GM19455 (cell line): ENCODE data around the gene TMIE.

Experiments used
- ATAC-seq: cut with Tn5 transposase; IDR thresholded peaks from one replicate; pipeline ENCODE4 v1.9.1; 2021; ENCODE audit not compliant: unreplicated experiment

TMIE gene

GRCh38 chr3:46706771-46707582, 5.8 kb downstream of the TMIE start:
- no peak for ATAC-seq

DNA sequence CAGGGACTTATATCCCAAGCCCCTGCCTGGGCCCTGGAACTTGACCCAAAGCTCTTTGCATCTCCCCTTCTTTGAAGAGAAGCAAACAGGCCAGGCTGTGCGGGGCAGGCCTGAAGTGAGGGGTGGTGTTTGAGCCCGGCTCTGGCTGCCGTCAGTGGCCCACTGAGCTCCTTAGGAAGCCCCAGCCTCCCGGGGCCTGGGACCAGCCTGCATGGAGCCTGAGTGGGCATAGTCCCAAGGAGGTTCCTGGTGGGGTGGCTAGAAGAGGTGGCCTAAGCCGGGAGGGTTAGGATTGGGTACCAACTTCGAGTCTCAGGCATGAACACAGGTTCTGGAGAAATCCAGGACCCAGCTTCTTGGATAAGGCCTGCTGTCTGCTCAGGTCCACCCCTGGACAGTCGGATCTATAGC, 6.4 kb downstream of the TMIE start:
- ATAC-seq, result no peak

- ATAC-seq, result no peak
Observed at GRCh38 chr3:46708401-46709156, 7.4 kb downstream of the TMIE start.

GRCh38 chr3:46709157-46709654, 8.0 kb downstream of the TMIE start:
- no peak for ATAC-seq

DNA sequence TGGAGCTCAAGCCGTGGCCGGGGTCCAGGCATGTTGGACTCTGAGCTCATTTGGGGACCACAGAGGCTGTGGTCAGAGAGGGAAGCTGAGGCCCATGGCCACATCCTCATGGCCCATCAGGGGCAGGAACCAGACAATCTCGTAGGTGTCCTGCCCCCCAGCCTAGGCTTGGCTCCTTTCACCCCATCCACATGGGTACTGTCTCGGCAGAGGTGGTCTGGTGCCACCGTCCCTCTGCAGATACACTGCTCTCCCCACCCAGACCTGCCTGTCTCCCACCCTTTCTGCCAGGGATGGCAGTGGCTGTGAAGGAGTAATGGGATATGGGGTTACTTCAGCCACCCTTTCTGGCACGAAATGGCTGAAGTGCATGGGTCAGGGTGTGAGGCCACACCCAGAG, 8.5 kb downstream of the TMIE start:
- ATAC-seq, result no peak

DNA sequence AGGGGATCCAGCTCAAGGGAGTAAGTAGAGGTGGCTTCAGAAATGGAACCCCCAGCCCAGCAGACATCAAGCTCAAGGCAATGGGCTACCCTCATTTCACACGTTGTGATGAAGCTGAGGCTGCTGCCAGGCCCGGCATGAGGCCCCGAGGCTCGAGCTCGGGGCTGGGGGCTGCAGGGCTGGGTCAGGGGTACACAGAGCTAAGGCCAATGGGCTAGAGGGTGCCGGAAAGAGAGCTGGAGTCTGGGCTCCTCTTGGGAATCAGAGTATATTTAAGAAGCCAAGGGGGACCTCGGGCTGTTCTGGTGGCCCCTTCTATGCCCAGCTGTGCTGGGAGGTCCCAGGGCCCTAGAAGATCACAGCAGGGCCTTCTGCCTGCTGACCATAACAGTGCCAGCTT, 9.0 kb downstream of the TMIE start:
- ATAC-seq, result no peak

- no peak for ATAC-seq
Observed at GRCh38 chr3:46710671-46711295, 9.6 kb downstream of the TMIE start.

DNA sequence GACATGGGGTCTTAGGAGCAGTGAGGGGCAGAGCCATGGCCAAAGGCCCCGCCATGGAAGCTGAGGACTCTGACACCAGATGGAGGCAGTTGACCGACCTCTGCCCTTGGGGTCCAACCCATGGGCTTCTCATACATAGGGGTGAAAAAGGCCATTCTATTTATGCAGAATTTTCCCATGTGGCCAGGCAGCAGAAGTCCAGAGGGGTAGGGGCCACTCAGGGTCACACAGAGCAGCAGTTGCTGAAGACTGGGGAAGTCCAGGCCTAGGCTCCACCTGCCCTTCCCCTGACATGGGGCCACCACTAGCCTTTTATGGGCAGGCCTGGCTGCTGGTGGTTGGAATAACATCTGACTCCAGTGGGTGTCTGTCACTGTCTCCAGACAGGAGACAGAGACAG, 10.1 kb downstream of the TMIE start:
- ATAC-seq, result no peak

DNA sequence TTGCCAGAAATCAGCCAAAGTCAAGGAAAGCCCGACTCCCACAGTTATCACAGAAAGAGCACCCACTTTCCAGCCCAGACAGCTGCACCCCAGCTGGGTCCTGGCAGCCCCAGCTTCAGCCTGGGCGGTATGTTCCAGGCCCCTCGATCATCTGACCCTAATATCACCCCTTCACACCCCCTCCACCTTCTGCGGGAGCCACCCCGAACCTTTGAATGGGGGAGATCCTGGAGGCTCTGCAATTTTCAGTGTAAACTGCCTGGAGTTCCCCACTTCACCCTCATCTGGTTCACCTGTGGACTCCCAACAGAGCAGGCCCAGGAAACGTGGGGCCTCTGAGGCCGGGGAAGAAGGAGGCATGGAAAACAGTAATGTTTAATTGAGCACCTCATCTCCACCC, 10.6 kb downstream of the TMIE start:
- no peak for ATAC-seq

DNA sequence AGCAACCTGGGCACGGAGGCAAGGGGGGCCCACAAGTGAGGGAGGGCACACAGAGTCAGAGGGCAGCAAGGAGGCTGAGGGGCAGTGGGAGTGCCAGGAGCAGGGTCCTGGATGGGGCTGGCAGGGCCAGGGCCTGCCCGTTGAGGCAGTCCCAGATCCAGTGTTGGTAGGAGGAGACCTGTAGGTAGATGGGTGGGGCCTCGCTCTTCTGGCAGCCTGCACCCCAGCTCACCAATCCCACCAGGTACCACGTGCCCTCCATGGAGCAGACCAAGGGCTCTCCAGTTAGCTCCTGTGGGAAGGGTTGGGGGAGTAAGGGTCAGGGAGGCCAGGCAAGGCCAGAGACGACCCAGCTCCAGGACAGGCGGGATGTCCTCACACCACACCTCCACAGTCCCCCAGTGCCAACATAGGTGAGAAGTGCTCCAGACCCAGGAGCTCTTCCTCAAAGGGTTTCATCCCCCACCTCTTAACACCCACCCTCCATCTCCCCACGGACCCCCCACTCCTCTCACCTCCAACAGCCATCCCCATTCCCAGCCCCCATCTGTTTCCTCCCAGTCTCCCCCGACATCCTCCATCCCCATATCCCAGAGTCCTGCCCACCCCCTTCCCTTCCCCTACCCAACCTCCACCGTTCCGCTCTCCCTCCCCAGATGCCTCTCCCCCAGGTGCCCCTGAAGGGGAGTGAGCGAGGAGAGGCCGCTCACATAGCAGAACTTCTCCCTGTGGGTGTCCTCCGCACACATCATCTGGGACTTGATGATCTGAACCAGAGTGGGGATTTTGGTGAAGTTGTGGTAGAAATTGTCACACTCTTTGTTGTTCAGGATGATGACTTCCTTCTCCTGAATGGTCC, 11.2 kb downstream of the TMIE start:
- ATAC-seq, result no peak

DNA sequence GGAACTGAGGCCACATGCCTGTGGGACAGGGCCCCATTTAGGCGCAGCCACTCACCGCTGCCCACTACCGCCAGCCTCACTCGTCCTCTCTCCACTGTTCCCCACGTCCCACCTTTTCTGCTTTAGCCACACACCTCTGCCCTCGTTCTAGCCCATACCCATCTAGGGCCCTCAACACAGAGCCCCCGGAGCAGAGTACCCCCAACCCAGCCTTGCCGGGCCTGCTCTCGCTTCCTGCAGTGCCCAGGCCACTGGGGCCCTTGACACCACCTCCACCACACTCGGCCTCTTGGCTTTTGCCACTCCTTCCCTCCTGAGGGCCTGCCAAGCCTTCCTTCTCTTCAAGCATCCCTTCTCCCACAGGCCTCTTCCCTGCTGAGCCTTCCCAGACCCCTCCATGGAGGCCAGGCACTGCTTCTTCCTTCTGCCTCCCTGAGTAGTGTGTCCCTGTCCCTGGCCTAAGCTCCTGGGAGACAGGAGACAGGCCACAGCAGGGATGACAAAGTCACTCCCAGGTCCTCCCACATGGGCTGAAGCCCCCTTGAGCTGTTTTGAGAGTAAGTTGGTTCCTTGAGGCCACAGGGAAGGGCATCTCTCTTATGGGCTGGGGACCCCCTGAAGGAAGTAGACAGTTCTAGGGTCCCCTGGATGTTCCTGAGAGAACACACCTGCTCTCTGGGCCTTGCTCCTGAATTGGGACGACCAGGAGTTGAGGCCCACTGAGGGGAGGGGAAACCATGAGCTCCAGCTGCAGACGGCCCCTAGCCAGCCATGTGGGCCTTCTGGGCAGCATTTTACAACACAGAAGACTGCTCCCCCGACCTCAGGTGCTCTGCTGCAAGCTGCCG, 12.1 kb downstream of the TMIE start:
- ATAC-seq, result no peak

DNA sequence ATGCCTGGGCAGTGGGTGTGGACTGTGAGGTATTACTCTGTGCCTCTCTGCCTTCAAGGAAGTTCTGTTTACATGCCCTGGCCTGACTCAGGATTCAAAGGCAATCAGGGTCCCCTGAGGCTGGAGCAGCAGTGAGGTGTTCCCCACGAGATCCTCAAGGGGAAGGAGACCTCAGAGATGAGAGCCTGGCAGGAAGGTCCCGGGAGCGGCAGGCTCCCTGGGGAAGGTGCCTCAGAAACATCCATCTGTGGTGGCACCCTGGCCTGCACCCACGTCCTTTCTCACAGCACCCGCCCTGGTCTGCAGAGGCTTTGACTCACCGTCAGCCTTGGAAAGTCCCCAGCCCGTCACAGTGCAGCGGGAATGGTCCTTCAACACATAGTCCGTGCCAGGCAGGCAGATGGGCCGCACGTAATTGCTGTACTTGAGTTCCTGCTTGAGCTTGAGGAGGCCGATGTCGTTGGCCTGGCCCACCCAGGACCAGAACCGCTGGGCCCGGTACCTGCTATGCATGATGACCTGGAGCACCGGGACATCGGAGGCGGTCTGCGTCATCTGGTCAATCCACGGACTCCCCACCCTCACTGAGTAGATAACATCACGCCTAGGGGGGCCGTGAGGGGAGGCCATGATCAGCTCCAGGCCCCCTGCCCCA, 12.8 kb downstream of the TMIE start:
- ATAC-seq, result no peak

DNA sequence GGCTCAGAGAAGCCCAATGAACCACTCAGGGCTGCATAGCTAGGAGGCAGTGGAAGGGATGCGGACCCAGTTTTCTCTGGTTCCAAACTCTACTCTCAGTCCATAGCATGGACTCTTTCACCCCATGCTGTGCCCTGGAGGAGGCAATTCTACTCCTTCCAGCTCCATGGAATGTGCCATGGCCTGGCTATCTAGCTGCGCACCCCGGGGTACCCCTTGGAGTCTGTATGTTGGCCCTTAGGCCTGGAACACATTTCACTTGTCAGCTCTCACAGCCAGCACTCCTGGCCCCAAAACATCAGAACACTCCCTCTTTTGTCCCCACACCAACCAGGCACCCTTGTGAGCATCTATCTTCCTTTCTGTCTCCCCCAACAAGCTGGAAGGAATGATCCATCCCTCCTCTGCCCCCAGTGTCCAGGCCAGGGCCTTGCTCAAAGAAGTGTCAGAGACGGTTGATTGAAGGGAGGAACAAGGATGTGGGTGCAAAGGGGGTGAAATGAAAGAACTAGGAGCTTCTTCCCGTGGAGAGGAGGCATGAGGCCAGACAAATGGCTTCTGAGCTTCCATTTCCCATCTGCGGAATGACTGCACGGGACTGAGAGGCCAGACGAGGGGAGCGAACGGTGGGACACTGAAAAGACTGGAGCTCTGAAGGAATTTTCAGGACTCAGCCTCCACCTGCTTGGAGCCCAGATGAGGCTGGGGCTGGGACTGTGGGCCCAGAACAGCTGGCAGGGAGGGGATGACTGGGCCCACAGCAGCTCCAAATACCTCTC, 13.7 kb downstream of the TMIE start:
- no peak for ATAC-seq

- ATAC-seq, result no peak
Observed at GRCh38 chr3:46715507-46716175, 14.4 kb downstream of the TMIE start.

DNA sequence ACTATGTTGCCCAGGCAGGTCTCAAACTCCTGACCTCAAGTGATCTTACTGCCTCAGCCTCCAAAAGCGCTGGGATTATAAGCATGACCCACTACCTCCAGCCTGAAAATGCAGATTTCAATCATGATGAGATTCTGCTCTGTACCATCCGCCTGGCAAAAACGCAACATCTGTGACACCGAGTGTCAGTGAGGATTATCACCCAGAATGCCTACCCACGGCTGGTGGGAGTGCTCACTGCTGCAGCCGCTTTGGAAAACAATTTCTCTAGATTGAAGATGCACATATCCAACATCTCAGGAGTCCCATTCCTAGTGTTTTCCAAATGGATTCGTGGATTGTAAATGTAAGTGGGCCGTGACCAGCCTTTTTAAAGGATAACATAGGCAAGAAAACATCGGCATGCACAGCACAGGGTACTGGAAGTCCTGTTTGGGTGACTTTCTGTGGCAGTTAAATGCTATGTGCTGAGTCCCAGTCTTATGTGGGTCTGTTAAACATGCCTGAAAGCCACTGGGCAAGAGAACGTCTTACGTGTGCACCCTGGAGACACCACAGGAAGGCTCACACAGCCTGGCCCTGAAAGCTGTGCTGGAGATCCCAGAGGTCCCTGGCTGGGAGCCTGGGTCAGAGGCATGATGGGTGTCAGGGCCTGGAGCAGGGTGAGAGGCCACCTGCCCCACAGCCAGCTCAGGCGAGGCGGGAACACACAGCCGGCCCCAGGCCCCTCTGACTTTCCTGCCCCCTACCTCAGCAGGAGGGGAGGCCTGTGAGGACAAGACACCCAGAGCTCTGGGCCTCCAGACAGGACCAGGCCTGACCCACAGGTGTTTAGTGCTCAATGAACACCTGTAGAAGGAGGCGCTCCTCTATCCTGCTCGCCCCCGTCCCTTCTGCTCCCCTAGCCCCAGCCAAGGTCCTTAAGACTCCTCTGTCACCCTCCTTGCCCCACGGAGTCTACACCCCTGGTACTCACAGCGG, 15.6 kb downstream of the TMIE start:
- no peak for ATAC-seq

DNA sequence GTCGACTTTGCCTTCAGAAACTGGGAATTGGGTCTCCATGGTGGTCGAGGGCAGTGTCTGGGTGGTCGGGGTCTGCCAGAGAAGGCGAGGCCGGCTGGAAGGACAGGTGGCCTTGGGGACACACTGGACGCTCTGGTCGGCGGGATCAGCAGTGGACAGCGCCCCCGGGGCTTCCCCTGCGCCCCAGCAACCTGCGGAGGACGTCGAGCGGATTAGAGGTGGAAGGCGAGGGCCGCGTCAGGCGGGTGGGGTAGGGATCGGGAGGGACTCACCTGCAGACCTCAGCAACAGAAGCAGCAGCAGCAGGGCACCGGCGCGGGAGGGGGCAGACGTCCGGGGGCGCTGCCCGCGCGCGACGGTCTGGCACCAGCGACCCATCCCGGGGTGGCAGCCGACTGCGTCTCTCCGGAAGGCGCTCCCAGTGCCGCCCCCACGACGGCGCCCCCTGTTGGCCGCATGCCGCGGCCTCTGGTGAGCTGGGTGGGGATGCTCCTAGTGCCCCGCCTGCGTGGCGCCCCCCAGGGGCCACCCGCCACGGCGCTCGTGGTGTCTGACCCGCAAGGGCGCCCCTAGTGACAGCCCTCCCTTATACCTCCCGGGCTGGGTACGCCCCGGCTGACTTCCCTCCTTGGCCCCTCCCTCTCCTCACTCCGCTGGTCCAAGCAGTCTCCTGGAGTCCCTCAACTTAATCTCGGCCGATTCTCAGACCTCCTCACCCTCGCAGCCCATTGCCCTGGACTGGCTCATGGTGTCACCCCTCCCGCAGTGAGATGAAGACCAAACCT, 16.4 kb downstream of the TMIE start, which contains the start of gene PRSS50:
Gene PRSS50 (minus strand): TSS at position 423 of the 785 bp plus-strand sequence. CDS start 45 bp downstream, at position 378.
- no peak for ATAC-seq
